Stimulated activated CD4-positive, alpha-beta T cell treated with anti-CD3 and anti-CD28 coated beads, Interleukin-1b, Interleukin-23, amount 100 ng/mL, for 24 hours (primary cell): Measurements from ENCODE around the gene ANAPC1.
A peak's percentile ranks its signal among the peaks of the same experiment; 100 is the strongest.
"Not testable (repeated sequence)": the region's sequence is repeated elsewhere in the genome, so short reads cannot be mapped to it uniquely, and the experiment has no call there.

Experiments
- DNase-seq, 4 experiments: peaks; one replicate each; pipeline ENCODE4 v3.0.0-alpha.2; 2020; ENCODE audit warnings: low read depth in 4 of 4, low spot score in 1 of 4

Gene ANAPC1

GRCh38 chr2:111747410-111748115 lies 136.4 kb downstream of the ANAPC1 start:
- DNase-seq: peak; percentile 31 to 63 (median 56)

- DNase-seq: not testable (repeated sequence)
Observed at GRCh38 chr2:111744751-111745150, 139.2 kb downstream of the ANAPC1 start.

GRCh38 chr2:111741517-111741916 lies 142.5 kb downstream of the ANAPC1 start:
- DNase-seq: not testable (repeated sequence)

- not testable (repeated sequence) for DNase-seq
Observed at GRCh38 chr2:111735838-111736721, 147.9 kb downstream of the ANAPC1 start.

- not testable (repeated sequence) for DNase-seq
Observed at GRCh38 chr2:111735420-111735819, 148.6 kb downstream of the ANAPC1 start.

- DNase-seq: not testable (repeated sequence)
Observed at GRCh38 chr2:111729812-111730458, 154.1 kb downstream of the ANAPC1 start.

- not testable (repeated sequence) for DNase-seq
Observed at GRCh38 chr2:111727611-111728110, 156.3 kb downstream of the ANAPC1 start.

- DNase-seq: not testable (repeated sequence)
Observed at GRCh38 chr2:111725742-111726141, 158.3 kb downstream of the ANAPC1 start.

GRCh38 chr2:111719610-111720009 lies 164.4 kb downstream of the ANAPC1 start:
- DNase-seq: not testable (repeated sequence)
